ENCODE results near the gene KPNA5.

DNA sequence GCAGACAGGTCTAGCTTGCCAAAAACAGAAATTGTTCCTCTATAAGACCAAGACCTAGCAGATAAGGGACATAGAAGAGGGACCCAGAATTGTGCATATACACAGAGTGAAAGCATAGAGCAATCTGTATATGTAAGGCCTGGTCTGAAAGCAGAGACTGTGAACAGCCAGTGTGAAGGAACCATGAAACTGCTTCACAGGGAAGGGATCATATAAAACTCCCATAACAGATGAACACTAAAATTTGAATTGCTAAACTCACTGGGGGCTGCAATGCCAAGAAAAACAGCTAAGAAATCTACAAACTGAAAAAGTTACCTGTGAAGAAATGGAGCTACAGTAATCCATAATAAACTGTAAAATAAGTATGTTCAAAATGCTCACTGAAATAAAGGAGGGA is 19.4 kb upstream of the KPNA5 start:
- TF ChIP-seq, protein P1, sequence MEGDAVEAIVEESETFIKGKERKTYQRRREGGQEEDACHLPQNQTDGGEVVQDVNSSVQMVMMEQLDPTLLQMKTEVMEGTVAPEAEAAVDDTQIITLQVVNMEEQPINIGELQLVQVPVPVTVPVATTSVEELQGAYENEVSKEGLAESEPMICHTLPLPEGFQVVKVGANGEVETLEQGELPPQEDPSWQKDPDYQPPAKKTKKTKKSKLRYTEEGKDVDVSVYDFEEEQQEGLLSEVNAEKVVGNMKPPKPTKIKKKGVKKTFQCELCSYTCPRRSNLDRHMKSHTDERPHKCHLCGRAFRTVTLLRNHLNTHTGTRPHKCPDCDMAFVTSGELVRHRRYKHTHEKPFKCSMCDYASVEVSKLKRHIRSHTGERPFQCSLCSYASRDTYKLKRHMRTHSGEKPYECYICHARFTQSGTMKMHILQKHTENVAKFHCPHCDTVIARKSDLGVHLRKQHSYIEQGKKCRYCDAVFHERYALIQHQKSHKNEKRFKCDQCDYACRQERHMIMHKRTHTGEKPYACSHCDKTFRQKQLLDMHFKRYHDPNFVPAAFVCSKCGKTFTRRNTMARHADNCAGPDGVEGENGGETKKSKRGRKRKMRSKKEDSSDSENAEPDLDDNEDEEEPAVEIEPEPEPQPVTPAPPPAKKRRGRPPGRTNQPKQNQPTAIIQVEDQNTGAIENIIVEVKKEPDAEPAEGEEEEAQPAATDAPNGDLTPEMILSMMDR (conservative IDR thresholded peaks at IDR 0.05 in 1 of 2, IDR thresholded peaks at IDR 0.05 in 1 of 2; ENCODE audit: extremely low read depth in 1 of 2, insufficient read depth in 1 of 2, low read depth in 1 of 2, low read length in 2 of 2), result no peak
- no peak for TF ChIP-seq EZH2 (IDR thresholded peaks at IDR 0.05; ENCODE audit: borderline replicate concordance, low read length)
